DLD1 (cell line): ENCODE data around the gene PTHLH.

Experiments
- in situ Hi-C: cut with HindIII; loops from 2 replicates; pipeline ENCODE4 v1.10.0; 2017; ENCODE audit warnings: low sequenced_read_pairs

The PTHLH gene

DNA sequence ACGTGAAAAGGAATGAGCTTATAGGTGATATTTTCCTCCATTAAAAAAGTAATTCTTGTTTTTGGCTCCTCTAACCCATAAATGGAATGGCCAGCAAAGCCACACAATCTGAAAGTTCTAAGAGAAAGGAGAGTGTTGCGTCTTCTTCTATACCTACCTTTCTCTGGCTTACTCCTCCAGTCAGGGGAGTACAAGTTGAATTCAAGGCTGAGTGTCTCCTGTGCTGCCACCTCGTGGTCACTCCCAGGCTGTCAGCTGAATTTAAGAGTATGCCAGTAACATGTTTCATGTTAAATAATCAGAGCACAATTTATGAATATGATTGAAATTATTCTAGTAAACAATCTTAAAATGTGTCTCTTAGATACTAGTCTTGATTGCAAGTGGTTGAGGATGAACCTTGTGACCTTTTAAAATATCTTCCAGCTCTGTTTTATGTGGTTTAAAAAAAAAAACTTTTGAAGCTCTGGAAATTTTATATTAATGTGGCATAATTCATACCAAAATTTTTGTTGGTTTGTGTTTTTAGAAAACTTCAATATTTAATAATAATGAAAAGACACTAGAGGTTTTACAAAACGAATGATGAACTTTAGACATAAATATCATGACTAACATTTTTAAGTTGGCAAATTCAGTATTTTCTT, 31.7 kb downstream of the PTHLH start:
- in situ Hi-C loops, result no loop called here

DNA sequence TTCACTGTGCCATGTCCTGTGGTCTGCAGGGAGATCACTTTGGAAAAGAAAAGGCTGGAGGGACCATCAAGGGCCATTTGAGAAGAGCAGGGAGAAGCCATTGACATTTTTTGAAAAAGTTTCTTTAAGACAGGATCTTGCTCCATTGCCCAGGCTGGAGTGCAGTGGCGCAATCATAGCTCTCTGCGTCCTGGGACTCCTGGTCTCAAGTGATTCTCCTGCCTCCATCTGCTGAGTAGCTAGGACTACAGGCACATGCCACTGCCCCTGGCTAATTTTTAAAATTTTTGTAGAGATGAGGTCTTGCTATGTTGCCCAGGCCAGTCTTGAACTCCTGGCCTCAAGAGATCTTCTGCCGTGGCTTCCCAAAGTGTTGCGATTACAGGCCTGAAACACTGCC, 32.3 kb downstream of the PTHLH start:
- in situ Hi-C loops, result no loop called here

DNA sequence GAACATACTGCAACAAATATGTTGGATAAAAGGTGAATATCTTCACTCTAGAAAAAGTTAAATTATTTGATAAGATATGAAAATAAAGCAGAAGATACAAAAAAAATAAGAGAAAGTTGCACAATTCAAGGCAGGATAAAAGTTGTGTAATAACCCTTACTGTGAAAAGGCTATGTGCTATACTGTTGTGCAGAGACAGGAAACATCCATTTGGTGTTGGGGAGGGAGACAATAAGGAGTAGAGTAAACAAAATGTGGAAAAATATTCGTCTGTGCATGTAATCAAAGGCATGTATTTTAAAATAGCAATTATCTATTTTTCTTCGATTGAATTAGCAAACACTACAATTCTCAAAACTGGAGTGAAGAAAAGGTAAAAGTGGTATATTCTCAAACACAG, 34.8 kb downstream of the PTHLH start:
- in situ Hi-C loops, result no loop called here

DNA sequence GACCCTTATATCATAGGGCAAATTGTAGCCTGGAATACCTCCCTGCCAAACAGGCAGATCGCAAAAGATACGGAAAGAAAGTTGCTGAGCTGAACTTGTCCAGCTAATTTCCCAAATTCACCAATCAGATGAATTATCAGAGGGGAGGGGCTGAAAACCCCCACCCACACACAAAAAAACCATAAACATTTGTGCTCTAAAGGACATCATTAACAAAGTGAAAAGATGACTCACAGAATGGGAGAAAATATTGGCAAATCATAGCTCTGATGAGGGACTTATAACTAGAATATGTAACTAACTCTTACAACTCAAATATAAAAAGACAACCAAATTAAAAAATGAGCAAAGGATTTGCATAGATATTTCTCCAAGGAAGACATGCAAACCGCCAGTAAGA, 36.3 kb downstream of the PTHLH start:
- in situ Hi-C loops, result no loop called here

DNA sequence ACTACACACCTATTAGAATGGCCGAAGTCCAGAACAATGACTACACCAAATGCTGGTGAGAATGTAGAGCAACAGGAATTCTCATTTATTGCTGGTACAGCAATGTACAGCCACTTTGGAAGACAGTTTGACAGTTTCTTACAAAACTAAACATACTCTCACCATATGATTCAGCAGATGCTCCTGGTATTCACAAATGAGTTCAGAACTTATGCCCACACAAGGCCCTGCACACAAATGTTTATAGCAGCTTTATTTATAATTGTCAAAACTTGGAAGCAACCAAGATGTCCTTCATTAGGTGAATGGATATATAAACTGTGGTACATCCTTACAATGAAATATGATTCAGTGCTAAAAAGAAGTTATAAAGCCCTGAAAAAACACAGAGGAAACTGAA, 38.3 kb downstream of the PTHLH start:
- in situ Hi-C loops, result no loop called here

DNA sequence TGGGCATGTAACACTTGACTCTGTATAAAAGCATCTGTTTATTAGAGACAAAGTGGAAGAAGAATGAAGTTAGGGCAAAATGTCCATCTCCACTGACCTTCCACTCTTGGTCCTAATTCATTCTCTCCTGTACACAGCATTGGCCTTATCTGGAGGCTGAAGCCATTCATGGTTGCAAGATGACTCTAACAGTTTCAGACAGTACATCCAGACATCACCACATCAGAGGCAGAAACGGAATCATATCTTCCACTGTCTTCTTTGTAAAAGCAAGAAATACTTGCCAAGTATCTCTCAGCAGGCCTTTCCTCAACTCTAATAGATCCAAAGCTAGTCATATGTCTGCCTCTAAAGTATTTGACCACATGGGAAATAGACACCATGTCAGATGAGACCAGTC, 41.1 kb downstream of the PTHLH start:
- in situ Hi-C loops, result no loop called here

DNA sequence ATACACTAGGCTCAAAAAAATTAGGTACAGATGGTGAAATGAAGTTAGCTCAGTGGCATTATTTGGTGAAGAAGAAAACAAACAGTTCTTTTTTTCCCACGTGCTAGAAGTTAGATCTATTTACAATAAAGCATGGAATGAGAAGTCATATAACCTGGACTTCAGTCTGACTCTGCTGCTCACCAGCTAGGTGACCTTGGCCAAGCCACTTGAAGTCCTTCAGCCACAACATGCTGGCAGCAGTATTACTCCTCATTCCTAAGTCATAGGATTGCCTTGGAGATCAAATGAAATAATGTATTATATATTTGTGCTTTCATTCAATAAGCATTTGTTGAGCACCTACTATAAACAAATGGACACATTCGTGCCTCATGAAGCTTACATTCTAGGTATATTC, 45.2 kb downstream of the PTHLH start:
- in situ Hi-C loops, result no loop called here

DNA sequence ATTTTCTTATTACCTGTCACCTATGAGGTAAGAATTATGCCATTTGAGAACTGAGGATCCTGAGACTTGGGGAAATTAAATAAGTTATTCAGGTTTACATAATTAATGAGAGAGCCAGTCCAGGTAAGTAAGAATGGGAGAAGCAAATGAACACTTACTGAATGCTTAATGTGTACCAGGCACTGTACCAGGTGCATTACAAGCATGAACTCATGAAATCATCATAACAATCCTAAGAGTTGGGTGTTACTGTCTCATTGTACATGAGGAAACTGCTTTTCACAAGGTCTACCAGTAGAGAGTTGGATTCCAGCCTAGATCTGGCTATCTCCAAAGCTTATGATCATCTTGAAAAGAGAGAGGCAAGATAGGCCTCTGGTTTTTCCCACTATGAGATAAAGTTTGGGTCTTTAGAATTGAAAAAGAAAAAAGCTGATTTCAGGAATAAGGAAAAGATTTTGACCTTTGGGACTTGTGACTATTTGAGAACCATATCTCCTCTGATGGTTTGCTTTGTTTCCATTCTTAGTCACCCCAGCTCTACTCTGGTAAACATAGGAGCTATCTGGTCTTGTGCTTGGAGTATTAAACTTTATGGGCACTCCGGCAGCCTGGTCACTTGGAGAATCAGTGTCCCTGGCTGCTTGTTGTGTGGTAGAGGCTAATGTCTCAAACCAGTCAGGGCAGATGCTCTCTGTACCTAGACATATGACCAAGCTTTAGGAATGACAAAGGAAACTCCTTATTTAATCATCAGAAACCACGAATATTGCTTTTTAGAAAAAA, 48.0 kb downstream of the PTHLH start:
- in situ Hi-C loops, result no loop called here

DNA sequence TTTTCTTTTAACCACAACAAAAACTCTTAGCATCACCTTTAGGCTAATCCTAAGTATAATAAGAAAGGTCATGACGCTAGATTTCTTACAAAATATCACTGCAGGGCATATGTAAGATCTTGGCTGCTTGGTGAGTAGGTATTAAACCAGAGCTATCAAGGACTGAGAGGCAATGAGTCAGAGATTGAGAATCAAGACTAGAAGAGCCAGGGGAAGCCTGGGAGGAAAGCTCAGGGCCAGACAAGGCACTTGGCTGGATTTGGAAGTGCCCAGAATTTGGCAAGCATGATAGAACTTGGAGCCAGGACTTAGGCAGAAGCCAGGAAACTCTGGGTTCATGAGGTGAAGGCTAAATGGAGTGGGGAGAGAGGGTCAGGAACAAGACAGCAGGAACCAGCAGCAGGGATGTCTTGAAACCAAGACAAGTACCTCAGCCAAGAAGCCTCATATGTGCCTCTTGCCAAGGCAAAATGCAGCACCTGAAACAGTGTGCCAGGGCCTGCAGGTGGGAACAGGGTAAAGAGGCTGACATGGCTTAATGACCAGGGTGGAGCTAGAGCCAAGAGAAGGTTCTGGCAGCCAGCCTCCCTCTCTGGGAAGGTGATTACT, 49.9 kb downstream of the PTHLH start:
- in situ Hi-C loops, result no loop called here

DNA sequence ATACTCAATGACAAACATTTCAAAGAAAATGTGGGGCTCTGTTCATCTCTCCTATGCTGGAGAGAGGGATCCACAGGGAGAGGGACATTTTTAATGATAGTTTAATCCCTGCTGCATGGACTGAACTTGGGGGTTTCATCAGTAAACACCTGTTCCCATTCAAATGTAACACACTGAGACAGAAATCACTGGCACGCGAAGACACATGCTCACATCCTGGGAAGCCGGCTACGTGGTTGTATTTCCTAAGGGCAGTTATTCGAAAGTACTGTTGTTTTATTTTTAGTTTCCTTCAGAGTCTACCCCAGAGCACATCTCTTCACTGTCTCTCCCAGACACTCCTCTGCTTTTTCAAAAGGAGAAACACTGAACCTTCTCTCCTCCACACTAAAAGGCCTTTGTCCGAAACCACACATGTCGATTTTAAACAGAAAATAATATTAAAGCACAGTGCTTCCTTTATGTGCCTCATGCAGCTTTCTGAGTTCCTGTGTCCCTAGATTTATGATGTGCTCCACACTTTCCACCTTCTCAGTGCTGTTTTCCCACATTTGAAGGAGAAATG, 52.8 kb downstream of the PTHLH start:
- in situ Hi-C loops, result no loop called here

DNA sequence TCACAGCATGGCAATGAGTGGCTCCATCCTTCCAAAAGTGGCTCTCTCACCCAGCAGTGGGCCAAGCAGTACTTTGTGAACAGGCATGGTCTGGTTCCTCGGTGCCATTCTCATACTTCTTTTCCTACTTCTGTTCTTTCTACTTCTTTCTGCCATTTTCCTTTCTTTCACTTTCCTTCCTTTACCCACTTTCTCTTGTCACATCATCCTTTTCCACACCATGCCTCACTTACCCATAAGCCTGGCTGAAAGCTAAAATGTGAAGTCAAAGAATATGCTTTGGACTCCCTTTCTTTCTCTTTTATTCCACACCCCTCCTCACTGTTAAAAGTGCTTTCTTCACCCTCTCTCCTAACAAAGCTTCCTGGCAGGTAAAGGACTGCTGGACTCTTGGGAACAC, 57.0 kb downstream of the PTHLH start:
- in situ Hi-C loops, result no loop called here

DNA sequence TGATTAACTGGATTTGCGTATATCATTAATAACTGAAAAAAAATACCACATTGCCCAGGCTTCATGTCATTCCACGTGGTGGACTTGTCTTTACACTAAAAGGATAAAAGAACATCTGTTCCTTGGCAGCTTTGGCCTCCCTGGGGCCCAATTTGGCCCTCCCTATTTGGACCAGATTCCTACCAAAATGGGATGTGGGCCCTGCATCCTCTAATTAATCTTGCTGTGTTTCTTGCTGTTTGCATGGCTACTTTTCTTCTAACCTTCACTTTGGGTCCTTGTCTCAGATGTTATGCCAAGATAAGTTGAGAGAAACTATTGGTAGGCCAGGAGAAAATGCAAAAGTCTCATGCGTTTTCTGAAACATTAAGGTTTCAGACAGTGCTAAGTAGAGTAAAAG, 57.5 kb downstream of the PTHLH start:
- in situ Hi-C loops, result no loop called here

DNA sequence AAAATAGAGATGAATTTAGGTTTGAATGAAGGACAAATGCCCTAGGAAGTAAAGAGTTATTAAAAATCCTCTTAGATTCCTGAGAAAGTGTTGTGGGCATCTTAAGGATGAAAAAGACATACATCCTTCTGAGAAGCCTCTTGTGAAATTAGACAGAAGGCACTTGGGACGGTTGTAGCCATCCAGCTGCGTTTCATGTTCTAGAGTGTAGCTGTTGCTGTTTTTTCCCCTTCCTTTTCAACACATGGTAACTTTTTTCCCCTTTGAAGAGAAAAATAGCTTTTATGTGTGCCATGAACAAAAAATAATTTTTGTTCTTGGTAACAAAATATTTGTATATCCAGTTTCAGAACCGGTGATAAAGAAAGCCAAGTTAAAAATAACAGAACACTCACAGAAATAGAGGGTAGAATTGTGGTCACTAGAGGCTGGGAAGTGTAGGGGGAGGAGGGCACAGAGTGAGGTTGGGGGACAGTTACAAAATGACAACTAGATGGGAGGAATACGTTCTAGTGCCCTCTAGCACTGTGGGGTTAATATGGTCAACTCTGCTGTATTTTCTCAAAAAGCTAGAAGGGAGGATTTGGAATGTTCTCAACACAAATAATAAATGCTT, 58.4 kb downstream of the PTHLH start:
- in situ Hi-C loops, result no loop called here

DNA sequence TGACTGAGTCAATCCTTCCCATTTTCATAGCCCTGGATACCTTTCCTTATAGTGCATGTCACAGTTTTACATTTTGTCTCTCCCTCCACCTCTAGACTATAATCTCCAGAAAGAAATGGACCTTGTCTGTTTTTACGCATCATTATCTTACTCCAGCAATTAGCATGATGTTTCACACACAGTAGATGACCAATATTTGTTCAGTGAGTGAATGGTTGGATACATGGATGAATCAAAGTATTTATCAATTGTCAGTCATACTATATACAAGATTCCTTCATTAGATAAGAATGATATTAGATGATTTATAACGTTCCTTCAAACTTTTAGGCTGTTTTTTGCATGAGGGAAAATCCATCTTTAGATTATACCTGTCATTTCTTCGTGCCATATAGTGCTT, 61.1 kb downstream of the PTHLH start:
- in situ Hi-C loops, result no loop called here
